HepG2 (cell line): ENCODE data around the gene GRIN3B. TPM values are rescaled to one million over a fixed set of nuclear protein-coding genes. Genes with fewer than 3 reads are reported as not detected.
A peak's percentile ranks its signal among the peaks of the same experiment; 100 is the strongest.

Source experiments
- DNMT3B ChIP-seq: conservative IDR thresholded peaks from 2 replicates; pipeline ENCODE4 v1.6.1; 2016; ENCODE audit warnings: missing biosample characterization, control low read depth
- JUNB ChIP-seq: sonication (generic); formaldehyde crosslinking; IDR thresholded peaks from 2 replicates; pipeline ENCODE4 v1.8.0; 2022; ENCODE audit warnings: missing genetic modification reagents, mild to moderate bottlenecking, borderline replicate concordance
- MAFG ChIP-seq: sonication (generic); formaldehyde crosslinking; IDR thresholded peaks from 2 replicates; pipeline ENCODE4 v1.5.1; 2020; ENCODE audit warnings: mild to moderate bottlenecking, missing genetic modification reagents
- NONO ChIP-seq, 2 experiments: fragments of 450-650 bp in 1 of 2; sonication (generic) in 1 of 2; formaldehyde crosslinking in 1 of 2; IDR thresholded peaks in 1 of 2; conservative IDR thresholded peaks in 1 of 2; 2 replicates each; pipeline versions ENCODE4 v1.6.1 to v1.8.0; 2017 to 2022; ENCODE audit warnings: mild to moderate bottlenecking in 1 of 2, missing genetic modification reagents in 1 of 2, moderate library complexity in 1 of 2
- REXO4 ChIP-seq: sonication (generic); formaldehyde crosslinking; IDR thresholded peaks from 2 replicates; pipeline ENCODE4 v1.8.0; 2022; ENCODE audit warnings: missing genetic modification reagents, mild to moderate bottlenecking, borderline replicate concordance
- RFX1 ChIP-seq: fragments of 450-650 bp; IDR thresholded peaks from 2 replicates; pipeline ENCODE4 v1.6.1; 2017
- RFXAP ChIP-seq: sonication (generic); formaldehyde crosslinking; IDR thresholded peaks from 2 replicates; pipeline ENCODE4 v1.4.0; 2020; ENCODE audit warnings: missing genetic modification reagents, borderline replicate concordance
- RXRA ChIP-seq: sonication (generic); formaldehyde crosslinking; IDR thresholded peaks from 2 replicates; pipeline ENCODE4 v1.5.1; 2020; ENCODE audit warnings: missing genetic modification reagents
- ZFY ChIP-seq: sonication (generic); formaldehyde crosslinking; IDR thresholded peaks from 2 replicates; pipeline ENCODE4 v1.4.0; 2020; ENCODE audit warnings: missing genetic modification reagents
- ZNF263 ChIP-seq: sonication (generic); formaldehyde crosslinking; IDR thresholded peaks from 2 replicates; pipeline ENCODE4 v1.4.0; 2020; ENCODE audit warnings: missing genetic modification reagents
- ZNF44 ChIP-seq: sonication (generic); formaldehyde crosslinking; IDR thresholded peaks from 2 replicates; pipeline ENCODE4 v1.5.1; 2020; ENCODE audit warnings: mild to moderate bottlenecking, missing genetic modification reagents
- ZNF451 ChIP-seq: sonication (generic); formaldehyde crosslinking; IDR thresholded peaks from 2 replicates; pipeline ENCODE4 v1.5.0; 2020; ENCODE audit warnings: mild to moderate bottlenecking, missing genetic modification reagents
- ZNF598 ChIP-seq: sonication (generic); formaldehyde crosslinking; IDR thresholded peaks from 2 replicates; pipeline ENCODE4 v1.5.1; 2020; ENCODE audit warnings: mild to moderate bottlenecking, missing genetic modification reagents, borderline replicate concordance
- ZNF790 ChIP-seq: sonication (generic); formaldehyde crosslinking; IDR thresholded peaks from 2 replicates; pipeline ENCODE4 v1.8.0; 2022; ENCODE audit warnings: missing genetic modification reagents, mild to moderate bottlenecking, borderline replicate concordance
- ZNF841 ChIP-seq: sonication (generic); formaldehyde crosslinking; IDR thresholded peaks from 2 replicates; pipeline ENCODE4 v1.8.1; 2023; ENCODE audit warnings: missing genetic modification reagents, borderline replicate concordance
- ZSCAN20 ChIP-seq: sonication (generic); formaldehyde crosslinking; IDR thresholded peaks from 2 replicates; pipeline ENCODE4 v1.4.0; 2020; ENCODE audit warnings: missing genetic modification reagents, mild to moderate bottlenecking, borderline replicate concordance
- polyA plus RNA-seq, 8 experiments: library from polyadenylated mRNA; depleted of rRNA in 3 of 8; stranded (reverse) in 7 of 8; unstranded in 1 of 8; fragments of >200 nt; fragmentation: Illumina TruSeq in 4 of 8; extraction: Trizol in 4 of 8; gene quantifications; 2 replicates each; pipeline versions ENCODE4 v1.2.1 to v1.2.3, GENCODE V29; 2011 to 2016; ENCODE audit warnings: low read depth in 4 of 8, missing spikeins in 1 of 8, mixed read lengths in 1 of 8; ENCODE audit not compliant: insufficient read depth in 1 of 8
- total RNA-seq, 5 experiments: library from RNA; depleted of rRNA; stranded (reverse); fragments of >200 nt; fragmentation: Illumina TruSeq; extraction: Trizol; gene quantifications; 2 replicates each; pipeline ENCODE4 v1.2.3, GENCODE V29; 2016; ENCODE audit warnings: low read depth in 1 of 5
- TF ChIP-seq, protein P1 (sequence below): conservative IDR thresholded peaks from 2 replicates; pipeline ENCODE4 v1.6.1; 2018; ENCODE audit warnings: missing genetic modification reagents
- TF ChIP-seq, protein P2 (sequence below): sonication (generic); formaldehyde crosslinking; conservative IDR thresholded peaks from 2 replicates; pipeline ENCODE4 v1.8.1; 2023; ENCODE audit warnings: missing genetic modification reagents
- TF ChIP-seq, protein P3 (sequence below): fragments of 450-650 bp; IDR thresholded peaks from 2 replicates; pipeline ENCODE4 v1.6.1; 2017; ENCODE audit warnings: mild to moderate bottlenecking
- TF ChIP-seq, protein P4 (sequence below): sonication (generic); formaldehyde crosslinking; IDR thresholded peaks from 2 replicates; pipeline ENCODE4 v1.4.0; 2020; ENCODE audit warnings: mild to moderate bottlenecking, missing genetic modification reagents
- TF ChIP-seq, protein P5 (sequence below): sonication (generic); formaldehyde crosslinking; IDR thresholded peaks from 2 replicates; pipeline ENCODE4 v1.5.0; 2020; ENCODE audit warnings: missing genetic modification reagents
- TF ChIP-seq, protein P6 (sequence below): sonication (generic); formaldehyde crosslinking; IDR thresholded peaks from 2 replicates; pipeline ENCODE4 v1.4.0; 2020; ENCODE audit warnings: mild to moderate bottlenecking, missing genetic modification reagents, borderline replicate concordance

The GRIN3B gene
- total and polyA plus RNA-seq, 2 of the 13 experiments (the other 11 are each of a cell fraction or from before 2014, with no cell fraction given), result 0.07 to 0.20 TPM

DNA sequence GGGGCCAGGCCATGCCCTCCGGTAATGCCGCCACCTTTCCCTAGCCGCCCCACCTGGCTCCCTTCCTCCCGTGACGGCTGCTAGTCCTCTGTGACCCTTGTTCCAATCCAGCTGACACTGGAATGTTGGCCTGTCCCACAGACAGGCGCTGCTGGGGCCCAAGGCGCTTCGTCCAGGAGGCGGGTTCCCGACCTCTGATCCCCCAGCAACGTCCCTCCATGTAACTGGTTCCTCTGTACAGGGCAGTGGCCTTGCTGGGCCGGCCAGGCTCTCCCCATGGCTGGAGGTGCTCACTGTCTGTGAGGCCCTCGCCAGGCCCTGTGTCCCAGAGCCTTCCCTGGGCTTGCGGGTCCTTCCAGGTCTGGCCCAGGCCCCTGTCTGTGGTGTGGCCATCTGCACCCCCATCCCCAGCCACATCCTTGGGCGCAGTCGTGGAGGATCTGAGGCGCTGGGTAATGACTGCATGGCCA is 6.8 kb upstream of the GRIN3B start (continued):
- TF ChIP-seq RFXAP (CRISPR knock-in tag) (no peak), ZSCAN20 (no peak), ZNF790 (CRISPR knock-in tag) (no peak), ZNF841 (CRISPR knock-in tag) (no peak), NONO (IDR thresholded peaks at IDR 0.05) (no peak), NONO (CRISPR knock-in tag; conservative IDR thresholded peaks at IDR 0.05) (peak; percentile 81; the same call in 1 of the 2 replicates), JUNB (CRISPR knock-in tag) (no peak), REXO4 (CRISPR knock-in tag) (no peak), RXRA (peak; percentile 95), MAFG (no peak), ZFY (CRISPR knock-in tag) (peak; percentile 84), ZNF44 (no peak), ZNF451 (CRISPR knock-in tag) (no peak), RFX1 (peak; percentile 5; the same call in 1 of the 2 replicates), ZNF263 (CRISPR knock-in tag) (peak; percentile 98), ZNF598 (CRISPR knock-in tag) (no peak), DNMT3B (CRISPR knock-in tag) (no peak)
- TF ChIP-seq, protein P1, sequence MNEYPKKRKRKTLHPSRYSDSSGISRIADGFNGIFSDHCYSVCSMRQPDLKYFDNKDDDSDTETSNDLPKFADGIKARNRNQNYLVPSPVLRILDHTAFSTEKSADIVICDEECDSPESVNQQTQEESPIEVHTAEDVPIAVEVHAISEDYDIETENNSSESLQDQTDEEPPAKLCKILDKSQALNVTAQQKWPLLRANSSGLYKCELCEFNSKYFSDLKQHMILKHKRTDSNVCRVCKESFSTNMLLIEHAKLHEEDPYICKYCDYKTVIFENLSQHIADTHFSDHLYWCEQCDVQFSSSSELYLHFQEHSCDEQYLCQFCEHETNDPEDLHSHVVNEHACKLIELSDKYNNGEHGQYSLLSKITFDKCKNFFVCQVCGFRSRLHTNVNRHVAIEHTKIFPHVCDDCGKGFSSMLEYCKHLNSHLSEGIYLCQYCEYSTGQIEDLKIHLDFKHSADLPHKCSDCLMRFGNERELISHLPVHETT (CRISPR knock-in tag), result no peak
- TF ChIP-seq, protein P2, sequence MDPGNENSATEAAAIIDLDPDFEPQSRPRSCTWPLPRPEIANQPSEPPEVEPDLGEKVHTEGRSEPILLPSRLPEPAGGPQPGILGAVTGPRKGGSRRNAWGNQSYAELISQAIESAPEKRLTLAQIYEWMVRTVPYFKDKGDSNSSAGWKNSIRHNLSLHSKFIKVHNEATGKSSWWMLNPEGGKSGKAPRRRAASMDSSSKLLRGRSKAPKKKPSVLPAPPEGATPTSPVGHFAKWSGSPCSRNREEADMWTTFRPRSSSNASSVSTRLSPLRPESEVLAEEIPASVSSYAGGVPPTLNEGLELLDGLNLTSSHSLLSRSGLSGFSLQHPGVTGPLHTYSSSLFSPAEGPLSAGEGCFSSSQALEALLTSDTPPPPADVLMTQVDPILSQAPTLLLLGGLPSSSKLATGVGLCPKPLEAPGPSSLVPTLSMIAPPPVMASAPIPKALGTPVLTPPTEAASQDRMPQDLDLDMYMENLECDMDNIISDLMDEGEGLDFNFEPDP (CRISPR knock-in tag), result no peak
- TF ChIP-seq, protein P3, sequence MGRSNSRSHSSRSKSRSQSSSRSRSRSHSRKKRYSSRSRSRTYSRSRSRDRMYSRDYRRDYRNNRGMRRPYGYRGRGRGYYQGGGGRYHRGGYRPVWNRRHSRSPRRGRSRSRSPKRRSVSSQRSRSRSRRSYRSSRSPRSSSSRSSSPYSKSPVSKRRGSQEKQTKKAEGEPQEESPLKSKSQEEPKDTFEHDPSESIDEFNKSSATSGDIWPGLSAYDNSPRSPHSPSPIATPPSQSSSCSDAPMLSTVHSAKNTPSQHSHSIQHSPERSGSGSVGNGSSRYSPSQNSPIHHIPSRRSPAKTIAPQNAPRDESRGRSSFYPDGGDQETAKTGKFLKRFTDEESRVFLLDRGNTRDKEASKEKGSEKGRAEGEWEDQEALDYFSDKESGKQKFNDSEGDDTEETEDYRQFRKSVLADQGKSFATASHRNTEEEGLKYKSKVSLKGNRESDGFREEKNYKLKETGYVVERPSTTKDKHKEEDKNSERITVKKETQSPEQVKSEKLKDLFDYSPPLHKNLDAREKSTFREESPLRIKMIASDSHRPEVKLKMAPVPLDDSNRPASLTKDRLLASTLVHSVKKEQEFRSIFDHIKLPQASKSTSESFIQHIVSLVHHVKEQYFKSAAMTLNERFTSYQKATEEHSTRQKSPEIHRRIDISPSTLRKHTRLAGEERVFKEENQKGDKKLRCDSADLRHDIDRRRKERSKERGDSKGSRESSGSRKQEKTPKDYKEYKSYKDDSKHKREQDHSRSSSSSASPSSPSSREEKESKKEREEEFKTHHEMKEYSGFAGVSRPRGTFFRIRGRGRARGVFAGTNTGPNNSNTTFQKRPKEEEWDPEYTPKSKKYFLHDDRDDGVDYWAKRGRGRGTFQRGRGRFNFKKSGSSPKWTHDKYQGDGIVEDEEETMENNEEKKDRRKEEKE, result no peak
- TF ChIP-seq, protein P4, sequence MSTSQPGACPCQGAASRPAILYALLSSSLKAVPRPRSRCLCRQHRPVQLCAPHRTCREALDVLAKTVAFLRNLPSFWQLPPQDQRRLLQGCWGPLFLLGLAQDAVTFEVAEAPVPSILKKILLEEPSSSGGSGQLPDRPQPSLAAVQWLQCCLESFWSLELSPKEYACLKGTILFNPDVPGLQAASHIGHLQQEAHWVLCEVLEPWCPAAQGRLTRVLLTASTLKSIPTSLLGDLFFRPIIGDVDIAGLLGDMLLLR (CRISPR knock-in tag), result peak; percentile 28; the same call in 1 of the 2 replicates
- TF ChIP-seq, protein P5, sequence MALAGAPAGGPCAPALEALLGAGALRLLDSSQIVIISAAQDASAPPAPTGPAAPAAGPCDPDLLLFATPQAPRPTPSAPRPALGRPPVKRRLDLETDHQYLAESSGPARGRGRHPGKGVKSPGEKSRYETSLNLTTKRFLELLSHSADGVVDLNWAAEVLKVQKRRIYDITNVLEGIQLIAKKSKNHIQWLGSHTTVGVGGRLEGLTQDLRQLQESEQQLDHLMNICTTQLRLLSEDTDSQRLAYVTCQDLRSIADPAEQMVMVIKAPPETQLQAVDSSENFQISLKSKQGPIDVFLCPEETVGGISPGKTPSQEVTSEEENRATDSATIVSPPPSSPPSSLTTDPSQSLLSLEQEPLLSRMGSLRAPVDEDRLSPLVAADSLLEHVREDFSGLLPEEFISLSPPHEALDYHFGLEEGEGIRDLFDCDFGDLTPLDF, result no peak
- TF ChIP-seq, protein P6, sequence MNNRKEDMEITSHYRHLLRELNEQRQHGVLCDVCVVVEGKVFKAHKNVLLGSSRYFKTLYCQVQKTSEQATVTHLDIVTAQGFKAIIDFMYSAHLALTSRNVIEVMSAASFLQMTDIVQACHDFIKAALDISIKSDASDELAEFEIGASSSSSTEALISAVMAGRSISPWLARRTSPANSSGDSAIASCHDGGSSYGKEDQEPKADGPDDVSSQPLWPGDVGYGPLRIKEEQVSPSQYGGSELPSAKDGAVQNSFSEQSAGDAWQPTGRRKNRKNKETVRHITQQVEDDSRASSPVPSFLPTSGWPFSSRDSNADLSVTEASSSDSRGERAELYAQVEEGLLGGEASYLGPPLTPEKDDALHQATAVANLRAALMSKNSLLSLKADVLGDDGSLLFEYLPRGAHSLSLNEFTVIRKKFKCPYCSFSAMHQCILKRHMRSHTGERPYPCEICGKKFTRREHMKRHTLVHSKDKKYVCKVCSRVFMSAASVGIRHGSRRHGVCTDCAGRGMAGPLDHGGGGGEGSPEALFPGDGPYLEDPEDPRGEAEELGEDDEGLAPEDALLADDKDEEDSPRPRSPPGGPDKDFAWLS, result no peak
